ENCODE results near the gene CKAP4. TPM values are rescaled to one million over a fixed set of nuclear protein-coding genes. Genes with fewer than 3 reads are reported as not detected.

The CKAP4 gene
- total and polyA plus RNA-seq, 2 of the 13 experiments (the other 11 are each of a cell fraction or from before 2014, with no cell fraction given), result 39.2 to 70.2 TPM

- no peak for TF ChIP-seq BRF2 (CRISPR knock-in tag; IDR thresholded peaks at IDR 0.05)
- no peak for TF ChIP-seq TFE3 (CRISPR knock-in tag; IDR thresholded peaks at IDR 0.05)
- TF ChIP-seq, protein P1, sequence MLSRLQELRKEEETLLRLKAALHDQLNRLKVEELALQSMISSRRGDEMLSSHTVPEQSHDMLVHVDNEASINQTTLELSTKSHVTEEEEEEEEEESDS (CRISPR knock-in tag; IDR thresholded peaks at IDR 0.05; ENCODE audit: borderline replicate concordance), result no peak
- no peak for TF ChIP-seq CREBL2 (CRISPR knock-in tag; IDR thresholded peaks at IDR 0.05; ENCODE audit: borderline replicate concordance)
- TF ChIP-seq ZNF563 (CRISPR knock-in tag; IDR thresholded peaks at IDR 0.05), result no peak
- no peak for TF ChIP-seq NPAS2 (CRISPR knock-in tag; IDR thresholded peaks at IDR 0.05; ENCODE audit: borderline replicate concordance)
- TF ChIP-seq NBN (conservative IDR thresholded peaks at IDR 0.05), result no peak
- no peak for TF ChIP-seq ZBTB1 (CRISPR knock-in tag; IDR thresholded peaks at IDR 0.05; ENCODE audit: borderline replicate concordance)
- TF ChIP-seq FOXJ3 (CRISPR knock-in tag; IDR thresholded peaks at IDR 0.05; ENCODE audit: borderline replicate concordance), result peak; percentile 65; the same call in 1 of the 2 replicates
- TF ChIP-seq, protein P2, sequence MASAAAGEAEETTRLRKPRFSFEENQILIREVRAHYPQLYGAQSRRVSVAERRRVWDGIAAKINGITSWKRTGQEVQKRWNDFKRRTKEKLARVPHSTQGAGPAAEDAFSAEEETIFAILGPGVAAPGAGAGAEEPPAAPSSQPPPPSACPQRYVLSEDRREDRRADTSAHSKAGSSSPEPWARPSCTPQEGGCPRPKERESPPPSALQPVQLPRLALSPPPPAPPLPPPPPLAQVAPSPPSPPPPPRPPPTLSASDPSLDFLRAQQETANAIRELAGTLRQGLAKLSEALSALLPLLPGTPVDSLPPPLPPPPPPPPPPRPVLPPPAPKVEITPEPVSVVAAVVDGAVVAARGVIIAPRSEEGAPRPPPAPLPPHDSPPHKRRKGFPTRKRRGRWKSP (CRISPR knock-in tag; IDR thresholded peaks at IDR 0.05), result 0 out of 2 replicates have a peak, but pooled peaks have one; percentile 43
- TF ChIP-seq GABPB1 (CRISPR knock-in tag; IDR thresholded peaks at IDR 0.05), result no peak
- TF ChIP-seq ZNF879 (CRISPR knock-in tag; IDR thresholded peaks at IDR 0.05), result no peak
- no peak for TF ChIP-seq AGO1 (IDR thresholded peaks at IDR 0.05; ENCODE audit: low read depth, low read length, poor library complexity, severe bottlenecking)
- TF ChIP-seq ZBTB26 (CRISPR knock-in tag; IDR thresholded peaks at IDR 0.05; ENCODE audit: borderline replicate concordance), result peak; percentile 82; the same call in 1 of the 2 replicates
- no peak for TF ChIP-seq TEAD3 (CRISPR knock-in tag; optimal IDR thresholded peaks at IDR 0.05; ENCODE audit: borderline replicate concordance)
- no peak for TF ChIP-seq NR2F2 (IDR thresholded peaks at IDR 0.05; ENCODE audit: borderline replicate concordance, low read depth)
- TF ChIP-seq ZNF44 (CRISPR knock-in tag; IDR thresholded peaks at IDR 0.05), result no peak
- TF ChIP-seq NFKBIZ (CRISPR knock-in tag; IDR thresholded peaks at IDR 0.05), result peak; percentile 54; the same call in 1 of the 2 replicates
- no peak for TF ChIP-seq ZNF235 (CRISPR knock-in tag; IDR thresholded peaks at IDR 0.05; ENCODE audit: borderline replicate concordance)
- TF ChIP-seq ISX (CRISPR knock-in tag; conservative IDR thresholded peaks at IDR 0.05), result no peak
- TF ChIP-seq REPIN1 (CRISPR knock-in tag; IDR thresholded peaks at IDR 0.05; ENCODE audit: borderline replicate concordance, low read depth), result peak; percentile 20; the same call in 1 of the 2 replicates
- TF ChIP-seq ZNF83 (CRISPR knock-in tag; IDR thresholded peaks at IDR 0.05; ENCODE audit: borderline replicate concordance), result no peak
- TF ChIP-seq ZNF205 (CRISPR knock-in tag; IDR thresholded peaks at IDR 0.05), result no peak
- no peak for TF ChIP-seq MXD4 (CRISPR knock-in tag; IDR thresholded peaks at IDR 0.05)
- TF ChIP-seq ZC3H4 (CRISPR knock-in tag; IDR thresholded peaks at IDR 0.05; ENCODE audit: borderline replicate concordance), result no peak
- no peak for TF ChIP-seq MATR3 (CRISPR knock-in tag; IDR thresholded peaks at IDR 0.05)
- no peak for TF ChIP-seq ZNF713 (CRISPR knock-in tag; IDR thresholded peaks at IDR 0.05)
- no peak for TF ChIP-seq MBD4 (IDR thresholded peaks at IDR 0.05; ENCODE audit: borderline replicate concordance, low read length)
Observed at GRCh38 chr12:106195621-106196027, 52.2 kb downstream of the CKAP4 start (continued).

Data from HepG2 (cell line).